IMR-90 (cell line): Measurements from ENCODE around the gene HYOU1. TPM values are rescaled to one million over a fixed set of nuclear protein-coding genes. Genes with fewer than 3 reads are reported as not detected.

Experiments used
- ATAC-seq: fragments of 200-7000 bp; cut with Tn5 transposase; 2 replicates; pipeline ENCODE4 v1.9.1; 2020; ENCODE audit warnings: low read depth, mild to moderate bottlenecking, moderate library complexity
- BruUV-seq: library from RNA; stranded (reverse); fragments of 400-500 nt; replicated peaks from 2 replicates; lab custom pipeline; 2021; lab: Mats Ljungman, UMichigan
- CTCF ChIA-PET: fragments of 300-600 bp; formaldehyde crosslinking; extraction: SDS; loops from one replicate; lab custom pipeline; 2021; ENCODE audit warnings: antibody characterized with exemption; lab: Yijun Ruan, JAX
- POLR2A ChIA-PET: fragments of 300-600 bp; sonication (Branson Sonifier 250); formaldehyde crosslinking; loops from one replicate; lab custom pipeline; 2022; ENCODE audit warnings: antibody characterized with exemption; ENCODE audit not compliant: unreplicated experiment; lab: Charles Lee
- DNase-seq: peaks from one replicate; pipeline ENCODE4 v3.0.0; 2013
- H2AFZ ChIP-seq: replicated peaks from 2 replicates; pipeline ENCODE3; 2013; ENCODE audit warnings: low read length, mild to moderate bottlenecking; ENCODE audit not compliant: poor library complexity
- H2AK5ac ChIP-seq: 2 replicates; pipeline ENCODE4 v1.6.1; 2013; ENCODE audit warnings: low read depth, low read length, inconsistent platforms
- H2AK9ac ChIP-seq: replicated peaks from 2 replicates; pipeline ENCODE3; 2013; ENCODE audit warnings: mild to moderate bottlenecking, low read depth, low read length, moderate library complexity; ENCODE audit not compliant: poor library complexity
- H2BK120ac ChIP-seq: 2 replicates; pipeline ENCODE4 v1.6.1; 2013; ENCODE audit warnings: low read depth, low read length, inconsistent platforms
- H2BK15ac ChIP-seq: 3 replicates; pipeline ENCODE4 v1.6.1; 2013; ENCODE audit warnings: low read depth, low read length, inconsistent platforms
- H2BK20ac ChIP-seq: 2 replicates; pipeline ENCODE4 v1.6.1; 2013; ENCODE audit warnings: low read depth, mild to moderate bottlenecking, inconsistent platforms, low read length, moderate library complexity
- H2BK5ac ChIP-seq: 2 replicates; pipeline ENCODE4 v1.6.1; 2013; ENCODE audit warnings: mild to moderate bottlenecking, low read depth, low read length, inconsistent platforms; ENCODE audit not compliant: poor library complexity, severe bottlenecking
- H3K14ac ChIP-seq: replicated peaks from 2 replicates; pipeline ENCODE4 v1.6.1; 2013; ENCODE audit warnings: low read depth, low read length, inconsistent platforms
- H3K18ac ChIP-seq: 2 replicates; pipeline ENCODE4 v1.6.1; 2013; ENCODE audit warnings: low read depth, low read length, control low read depth
- H3K23ac ChIP-seq: 2 replicates; pipeline ENCODE4 v1.6.1; 2013; ENCODE audit warnings: low read depth, low read length, inconsistent platforms
- H3K27ac ChIP-seq: 2 replicates; pipeline ENCODE4 v1.5.1; 2013; ENCODE audit warnings: mild to moderate bottlenecking, control low read depth, low read length; ENCODE audit not compliant: insufficient read depth
- H3K27me3 ChIP-seq: 2 replicates; pipeline ENCODE4 v1.6.1; 2013; ENCODE audit warnings: low read length; ENCODE audit not compliant: control insufficient read depth, insufficient read depth
- H3K36me3 ChIP-seq: 2 replicates; pipeline ENCODE4 v1.6.1; 2013; ENCODE audit warnings: low read length, mixed read lengths; ENCODE audit not compliant: control insufficient read depth, insufficient read depth
- H3K4ac ChIP-seq: 2 replicates; pipeline ENCODE4 v1.6.1; 2013; ENCODE audit warnings: low read depth, low read length, inconsistent platforms
- H3K4me1 ChIP-seq: 2 replicates; pipeline ENCODE4 v1.6.1; 2013; ENCODE audit warnings: low read length, mixed read lengths; ENCODE audit not compliant: control insufficient read depth, insufficient read depth
- H3K4me2 ChIP-seq: 2 replicates; pipeline ENCODE4 v1.6.1; 2013; ENCODE audit warnings: low read depth, mild to moderate bottlenecking, control low read depth, low read length, moderate library complexity
- H3K4me3 ChIP-seq: 2 replicates; pipeline ENCODE4 v1.5.1; 2013; ENCODE audit warnings: low read depth, mild to moderate bottlenecking, control low read depth, low read length, moderate library complexity; ENCODE audit not compliant: insufficient read depth
- H3K56ac ChIP-seq: 2 replicates; pipeline ENCODE4 v1.6.1; 2013; ENCODE audit warnings: low read length, inconsistent platforms; ENCODE audit not compliant: insufficient read depth; ENCODE audit errors: extremely low read depth
- H3K79me1 ChIP-seq, 2 experiments: 2 replicates each; pipeline ENCODE4 v1.6.1; 2013; ENCODE audit warnings: low read length in 2 of 2, inconsistent platforms in 1 of 2, low read depth in 1 of 2
- H3K9ac ChIP-seq: 2 replicates; pipeline ENCODE4 v1.6.1; 2013; ENCODE audit warnings: low read depth, low read length, control low read depth
- H3K9me1 ChIP-seq: 2 replicates; pipeline ENCODE4 v1.6.1; 2013; ENCODE audit warnings: low read length, inconsistent platforms; ENCODE audit not compliant: insufficient read depth
- H3K9me3 ChIP-seq: 2 replicates; pipeline ENCODE4 v1.6.1; 2013; ENCODE audit warnings: low read length; ENCODE audit not compliant: control insufficient read depth, insufficient read depth
- H4K20me1 ChIP-seq: 2 replicates; pipeline ENCODE4 v1.6.1; 2013; ENCODE audit warnings: low read length, inconsistent platforms; ENCODE audit not compliant: insufficient read depth
- H4K5ac ChIP-seq: 2 replicates; pipeline ENCODE4 v1.6.1; 2013; ENCODE audit warnings: mild to moderate bottlenecking, low read depth, low read length, control low read depth
- H4K8ac ChIP-seq, 2 experiments: 2 replicates each; pipeline ENCODE4 v1.6.1; 2013; ENCODE audit warnings: low read depth in 2 of 2, low read length in 2 of 2, control low read depth in 1 of 2, inconsistent platforms in 1 of 2
- H4K91ac ChIP-seq: 2 replicates; pipeline ENCODE4 v1.6.1; 2013; ENCODE audit warnings: low read depth, low read length, inconsistent platforms; ENCODE audit not compliant: insufficient read depth
- BHLHE40 ChIP-seq: fragments of 150-350 bp; IDR thresholded peaks from 2 replicates; pipeline ENCODE4 v1.6.1; 2016; ENCODE audit warnings: mild to moderate bottlenecking, low read depth, low read length
- CTCF ChIP-seq: conservative IDR thresholded peaks from 2 replicates; pipeline ENCODE4 v1.5.1; 2012; ENCODE audit warnings: mild to moderate bottlenecking, low read depth, low read length, improper control_type of control experiment
- RAD21 ChIP-seq: IDR thresholded peaks from 2 replicates; pipeline ENCODE4 v1.6.1; 2012; ENCODE audit warnings: low read length, improper control_type of control experiment
- RCOR1 ChIP-seq: IDR thresholded peaks from 2 replicates; pipeline ENCODE4 v1.6.1; 2012; ENCODE audit warnings: mild to moderate bottlenecking, low read length, improper control_type of control experiment; ENCODE audit not compliant: insufficient replicate concordance
- USF2 ChIP-seq: fragments of 150-350 bp; IDR thresholded peaks from 2 replicates; pipeline ENCODE4 v1.6.1; 2017; ENCODE audit warnings: mild to moderate bottlenecking, antibody characterized with exemption, low read length, low read depth
- WGBS, 2 experiments: methylation state at CpG; one replicate each; pipeline versions ENCODE4 v1.1.5 to v1.1.7; 2013; ENCODE audit warnings: missing lambda C conversion rate in 2 of 2; ENCODE audit not compliant: insufficient read length in 1 of 2; ENCODE audit errors: extremely low coverage in 2 of 2; 5-methylcytosine and 5-hydroxymethylcytosine counted together
- dilution Hi-C: fragments of 300-500 bp; cut with HindIII; formaldehyde crosslinking; loops from one replicate; pipeline ENCODE4 v1.14.3; 2018; ENCODE audit warnings: low sequenced_read_pairs; ENCODE audit not compliant: unreplicated experiment
- in situ Hi-C: fragments of 300-500 bp; cut with MboI; formaldehyde crosslinking; loops from 3 replicates; pipeline ENCODE4 v1.14.3; 2019; ENCODE audit warnings: low sequenced_read_pairs, inconsistent platforms, mixed read lengths
- intact Hi-C: fragments of 100-400 bp; cut with micrococcal nuclease; formaldehyde crosslinking; loops from 2 replicates; pipeline ENCODE4 v1.10.0; 2022
- polyA plus RNA-seq, 3 experiments: library from polyadenylated mRNA; depleted of rRNA; stranded (reverse); fragments of >200 nt; gene quantifications; 2 replicates each; pipeline ENCODE4 v1.2.3, GENCODE V29; 2012; ENCODE audit warnings: low replicate concordance in 1 of 3
- total RNA-seq: library from RNA; depleted of rRNA; stranded (reverse); fragments of >200 nt; gene quantifications from 2 replicates; pipeline ENCODE4 v1.2.3, GENCODE V29; 2012
- TF ChIP-seq, protein P1 (sequence below): fragments of 150-350 bp; IDR thresholded peaks from 2 replicates; pipeline ENCODE4 v1.6.1; 2016; ENCODE audit warnings: low read depth, mild to moderate bottlenecking, low read length, moderate library complexity, borderline replicate concordance

Gene HYOU1
- total and polyA plus RNA-seq, 2 of the 4 experiments (the other 2 are of a cell fraction): 117 to 181 TPM

DNA sequence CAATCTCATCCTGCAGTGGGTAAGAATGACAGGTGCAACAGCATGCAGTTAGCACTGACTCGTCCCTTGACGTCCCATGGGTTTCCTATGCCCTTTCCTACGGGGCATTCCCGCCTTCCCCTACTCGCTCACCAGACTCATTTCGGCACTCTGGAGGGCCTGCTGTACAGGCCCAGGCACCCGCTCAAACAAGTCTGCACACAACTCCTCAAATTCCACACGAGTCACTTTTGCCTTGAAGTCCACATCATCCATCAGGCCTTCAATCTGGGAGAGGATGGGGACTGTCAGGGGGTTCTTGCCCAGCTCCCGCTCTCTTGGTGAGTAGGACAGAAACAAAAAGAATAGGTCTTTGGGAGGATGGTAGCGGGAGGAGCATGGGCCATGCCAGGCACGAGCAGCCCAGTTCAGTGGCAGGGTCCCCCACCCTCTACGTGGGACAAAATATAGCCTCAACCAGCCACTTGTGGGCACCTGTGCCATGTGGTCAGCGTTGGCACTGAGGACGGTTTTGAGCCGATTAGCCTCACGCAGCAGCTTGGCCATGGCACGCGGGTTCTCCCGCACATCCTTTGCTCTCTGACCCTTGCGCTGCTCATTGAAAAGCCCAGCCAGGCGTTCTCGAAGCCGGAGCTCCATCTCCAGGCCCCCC is 4.7 kb downstream of the HYOU1 start:
- Histone ChIP-seq H3K4me2 (no peak overlapping the region), H2BK5ac (no peak overlapping the region), H3K4me1 (peaks cover 2% of the 10 kb centered on the region; the same call in 1 of the 2 replicates), H4K20me1 (0 out of 2 replicates have a peak, but pooled peaks cover 5% of the 10 kb centered on the region), H3K4ac (no peak overlapping the region), H3K9me1 (peaks cover 9% of the 10 kb centered on the region), H3K27ac (no peak overlapping the region), H4K8ac (no peak overlapping the region), H3K18ac (no peak overlapping the region), H2AFZ (no peak overlapping the region), H2BK15ac (no peak overlapping the region), H3K23ac (no peak overlapping the region), H4K5ac (no peak overlapping the region), H3K4me3 (no peak overlapping the region), H2AK5ac (no peak overlapping the region), H3K14ac (no peak overlapping the region), H4K91ac (no peak overlapping the region), H2BK20ac (no peak overlapping the region), H2AK9ac (no peak overlapping the region), H3K36me3 (peaks cover 71% of the 10 kb centered on the region), H3K9me3 (no peaks in the 10 kb centered on the region), H3K79me1 (peaks cover 13 to 42% of the 10 kb centered on the region in 2 experiments), H3K9ac (no peak overlapping the region), H2BK120ac (no peak overlapping the region), H3K27me3 (no peaks in the 10 kb centered on the region), H3K56ac (no peak overlapping the region)
- no peak for ATAC-seq
- TF ChIP-seq RCOR1 (no peak), RAD21 (no peak), BHLHE40 (no peak), USF2 (no peak), CTCF (no peak)
- TF ChIP-seq, protein P1, sequence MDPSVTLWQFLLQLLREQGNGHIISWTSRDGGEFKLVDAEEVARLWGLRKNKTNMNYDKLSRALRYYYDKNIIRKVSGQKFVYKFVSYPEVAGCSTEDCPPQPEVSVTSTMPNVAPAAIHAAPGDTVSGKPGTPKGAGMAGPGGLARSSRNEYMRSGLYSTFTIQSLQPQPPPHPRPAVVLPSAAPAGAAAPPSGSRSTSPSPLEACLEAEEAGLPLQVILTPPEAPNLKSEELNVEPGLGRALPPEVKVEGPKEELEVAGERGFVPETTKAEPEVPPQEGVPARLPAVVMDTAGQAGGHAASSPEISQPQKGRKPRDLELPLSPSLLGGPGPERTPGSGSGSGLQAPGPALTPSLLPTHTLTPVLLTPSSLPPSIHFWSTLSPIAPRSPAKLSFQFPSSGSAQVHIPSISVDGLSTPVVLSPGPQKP: no peak
- intact Hi-C loops (no loop called here), dilution Hi-C loops (no loop called here), in situ Hi-C loops (no loop called here)
- DNase-seq: no peak
- ChIA-PET POLR2A (no interaction called here), CTCF (no interaction called here)
- BruUV-seq: no TSS peak
- 100% methylated on average over 5 of the region's 23 CpGs; no CpG with 5 or more reads in 1 of the 2 experiments for WGBS, 2 experiments
